Neural crest cell (in vitro differentiated cells): Measurements from ENCODE around the gene SIGLEC1. TPM values are rescaled to one million over a fixed set of nuclear protein-coding genes. Genes with fewer than 3 reads are reported as not detected.

ENCODE experiments used
- DNase-seq: peaks from one replicate; pipeline ENCODE4 v3.0.0; 2021; ENCODE audit warnings: low read depth, mixed read lengths, low spot score
- H3K27ac Mint-ChIP-seq: one replicate; pipeline ENCODE4 v1.8.0; 2021; ENCODE audit warnings: mild to moderate bottlenecking, mixed read lengths; ENCODE audit not compliant: unreplicated experiment
- H3K27me3 Mint-ChIP-seq: 2 replicates; pipeline ENCODE4 v1.8.0; 2021; ENCODE audit warnings: low read depth, mild to moderate bottlenecking, mixed read lengths
- H3K36me3 Mint-ChIP-seq: 2 replicates; pipeline ENCODE4 v1.8.0; 2021; ENCODE audit warnings: low read depth, mild to moderate bottlenecking, mixed read lengths
- H3K4me1 Mint-ChIP-seq: 2 replicates; pipeline ENCODE4 v1.8.0; 2021; ENCODE audit warnings: mixed read lengths
- H3K4me3 Mint-ChIP-seq: one replicate; pipeline ENCODE4 v1.8.0; 2021; ENCODE audit warnings: mild to moderate bottlenecking, mixed read lengths
- H3K9me3 Mint-ChIP-seq: 2 replicates; pipeline ENCODE4 v1.8.0; 2021; ENCODE audit warnings: mixed read lengths
- CTCF ChIP-seq: fragments of 200-600 bp; sonication (generic); conservative IDR thresholded peaks from 2 replicates; pipeline ENCODE4 v1.5.0; 2021; ENCODE audit warnings: antibody characterized with exemption, mild to moderate bottlenecking
- total RNA-seq: library from RNA; stranded (reverse); gene quantifications from 2 replicates; pipeline ENCODE4 v1.2.1, GENCODE V29; 2021

Gene SIGLEC1
- total RNA-seq, 1 donor from 2014 or later: not detected

DNA sequence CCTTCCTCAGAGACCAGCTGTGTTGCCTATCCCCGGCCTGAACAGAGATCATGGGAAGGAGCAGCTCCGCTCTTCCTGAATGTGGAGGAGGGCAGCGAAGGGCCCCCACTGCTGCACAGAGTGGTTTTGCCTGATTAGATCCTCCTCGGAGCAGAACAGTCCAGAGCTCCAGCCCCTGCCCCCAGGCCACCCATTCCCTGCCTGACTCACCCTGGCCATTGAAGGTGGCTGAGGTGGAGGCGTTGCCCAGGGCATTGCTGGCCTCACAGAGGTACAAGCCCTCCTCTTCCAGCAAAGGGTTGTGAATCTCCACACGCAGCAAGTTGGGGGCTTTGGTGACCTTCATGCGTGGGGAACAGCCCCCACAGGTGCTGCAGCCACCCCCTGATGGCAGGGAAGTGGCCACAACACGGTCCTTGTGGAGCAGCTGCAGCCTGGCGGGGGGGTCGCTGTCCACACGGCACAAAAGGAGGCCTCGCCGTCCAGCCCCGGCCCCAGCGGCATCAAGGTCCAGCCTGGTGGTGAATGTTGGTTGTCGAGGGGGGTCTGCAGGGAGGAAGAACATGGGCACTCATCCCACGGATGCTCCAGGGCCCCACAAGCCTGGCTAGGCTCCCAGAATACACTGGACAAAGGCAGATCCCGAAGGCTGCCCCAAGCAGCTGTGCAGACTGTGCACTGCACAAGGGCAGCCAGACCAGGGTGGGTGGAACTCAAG is 14.7 kb downstream of the SIGLEC1 start:
- TF ChIP-seq CTCF: no peak
- DNase-seq: no peak
- H3K27ac Mint-ChIP-seq: no peak overlapping the region
- H3K27me3 Mint-ChIP-seq: no peaks in the 10 kb centered on the region
- H3K4me1 Mint-ChIP-seq: no peaks in the 10 kb centered on the region
- no peaks in the 10 kb centered on the region for H3K9me3 Mint-ChIP-seq
- no peaks in the 10 kb centered on the region for H3K36me3 Mint-ChIP-seq
- no peak overlapping the region for H3K4me3 Mint-ChIP-seq

DNA sequence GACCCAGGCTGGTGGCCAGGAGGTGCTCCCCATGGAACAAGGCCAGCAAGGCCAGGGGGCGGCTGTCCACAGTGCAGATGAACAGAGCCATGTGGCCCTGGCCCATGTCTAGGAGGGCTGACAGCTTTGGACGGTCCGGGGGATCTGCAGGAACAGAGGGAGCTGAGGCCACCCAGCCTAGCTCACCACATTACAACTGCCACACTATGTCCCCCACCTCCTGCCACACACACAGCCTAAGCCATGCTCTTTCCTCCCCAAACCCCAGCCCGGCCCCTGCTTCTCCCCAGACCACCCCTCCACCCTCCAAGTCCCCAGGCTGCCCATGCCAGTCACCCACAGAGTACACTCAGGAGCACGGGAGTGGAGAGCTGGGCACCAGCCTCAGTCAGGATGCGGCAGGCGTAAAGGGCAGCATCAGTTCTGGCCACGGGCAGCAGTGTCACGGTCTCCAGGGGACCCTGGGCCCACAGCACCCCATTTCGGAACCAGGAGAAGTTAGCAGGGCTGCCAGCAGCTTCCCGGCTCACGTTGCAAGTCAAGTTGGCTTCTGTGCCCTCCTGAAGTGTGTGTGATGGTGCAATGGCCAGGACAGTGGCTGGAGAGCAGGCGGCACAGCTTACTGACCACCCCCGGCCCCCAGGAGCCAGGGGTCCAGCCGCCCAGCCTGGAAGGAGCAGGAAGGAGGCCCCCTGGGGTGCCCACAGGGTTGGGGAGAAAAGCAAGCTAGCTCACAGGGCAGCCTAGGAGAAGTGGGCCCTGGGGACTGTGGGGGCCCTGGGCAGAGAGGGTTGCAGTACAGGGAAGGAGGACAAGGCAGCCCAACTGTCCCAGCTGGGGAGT is 15.4 kb downstream of the SIGLEC1 start:
- Mint-ChIP-seq H3K9me3 (no peaks in the 10 kb centered on the region), H3K4me1 (no peaks in the 10 kb centered on the region), H3K4me3 (no peak overlapping the region), H3K36me3 (no peaks in the 10 kb centered on the region), H3K27ac (no peak overlapping the region), H3K27me3 (no peaks in the 10 kb centered on the region)
- no peak for TF ChIP-seq CTCF
- no peak for DNase-seq

- Mint-ChIP-seq H3K4me3 (no peak overlapping the region), H3K36me3 (no peaks in the 10 kb centered on the region), H3K4me1 (no peaks in the 10 kb centered on the region), H3K9me3 (no peaks in the 10 kb centered on the region), H3K27me3 (no peaks in the 10 kb centered on the region), H3K27ac (no peak overlapping the region)
- DNase-seq: no peak
- peak; percentile 61 for TF ChIP-seq CTCF
Measured at GRCh38 chr20:3696200-3696599, 16.2 kb downstream of the SIGLEC1 start.

GRCh38 chr20:3694864-3695263 is 17.5 kb downstream of the SIGLEC1 start:
- Mint-ChIP-seq H3K36me3 (no peaks in the 10 kb centered on the region), H3K27ac (no peak overlapping the region), H3K4me1 (no peaks in the 10 kb centered on the region), H3K27me3 (no peaks in the 10 kb centered on the region), H3K4me3 (no peak overlapping the region), H3K9me3 (no peaks in the 10 kb centered on the region)
- DNase-seq: no peak
- no peak for TF ChIP-seq CTCF

- TF ChIP-seq CTCF: no peak
- DNase-seq: no peak
- H3K27ac Mint-ChIP-seq: no peak overlapping the region
- H3K36me3 Mint-ChIP-seq: no peaks in the 10 kb centered on the region
- H3K4me1 Mint-ChIP-seq: no peaks in the 10 kb centered on the region
- H3K27me3 Mint-ChIP-seq: no peaks in the 10 kb centered on the region
- no peak overlapping the region for H3K4me3 Mint-ChIP-seq
- no peaks in the 10 kb centered on the region for H3K9me3 Mint-ChIP-seq
Measured at GRCh38 chr20:3693376-3693775, 19.0 kb downstream of the SIGLEC1 start.
